HEK293 (cell line): Measurements from ENCODE around the gene SERAC1.
"Not testable (repeated sequence)": the region's sequence is repeated elsewhere in the genome, so short reads cannot be mapped to it uniquely, and the experiment has no call there.

Experiments used
- CTCF ChIA-PET: fragments of 350-600 bp; formaldehyde crosslinking; extraction: SDS; loops from one replicate; lab custom pipeline; 2021; ENCODE audit warnings: antibody characterized with exemption; lab: Yijun Ruan, JAX
- POLR2A ChIA-PET: fragments of 300-600 bp; formaldehyde crosslinking; extraction: SDS; loops from one replicate; lab custom pipeline; 2020; ENCODE audit warnings: antibody characterized with exemption, inconsistent platforms; lab: Yijun Ruan, JAX
- H3K27ac ChIP-seq: fragments of 200-500 bp; sonication (Bioruptor generic); 2 replicates; pipeline ENCODE4 v1.5.1; 2014; ENCODE audit warnings: low read depth, low read length, control low read depth, inconsistent platforms; ENCODE audit errors: extremely low read depth
- H3K36me3 ChIP-seq, 2 experiments: fragments of 200-500 bp in 1 of 2; sonication (Bioruptor generic) in 1 of 2; 1 replicate in 1 of 2; 2 replicates in 1 of 2; pipeline ENCODE4 v1.5.1; 2014 to 2017; ENCODE audit warnings: inconsistent platforms in 2 of 2, low read length in 2 of 2; ENCODE audit not compliant: control insufficient read depth in 2 of 2, insufficient read depth in 1 of 2
- H3K4me1 ChIP-seq: fragments of 200-500 bp; sonication (Bioruptor generic); 2 replicates; pipeline ENCODE4 v1.5.1; 2014; ENCODE audit warnings: mild to moderate bottlenecking, low read length, inconsistent platforms; ENCODE audit not compliant: control insufficient read depth, insufficient read depth
- H3K4me3 ChIP-seq: 2 replicates; pipeline ENCODE4 v1.5.1; 2011; ENCODE audit warnings: low read depth, mild to moderate bottlenecking, control low read depth, low read length, moderate library complexity
- H3K9me3 ChIP-seq: fragments of 200-500 bp; sonication (Bioruptor generic); 2 replicates; pipeline ENCODE4 v1.5.1; 2014; ENCODE audit warnings: low read depth, low read length, inconsistent platforms; ENCODE audit not compliant: control insufficient read depth, insufficient read depth
- BCL11B ChIP-seq: fragments of 450-650 bp; formaldehyde crosslinking; IDR thresholded peaks from 2 replicates; pipeline ENCODE4 v1.5.1; 2016; ENCODE audit warnings: low read depth, missing biosample characterization, missing genetic modification characterization
- GFI1B ChIP-seq: fragments of 450-650 bp; formaldehyde crosslinking; IDR thresholded peaks from 2 replicates; pipeline ENCODE4 v1.5.1; 2016; ENCODE audit warnings: missing biosample characterization, missing genetic modification characterization
- OVOL3 ChIP-seq: fragments of 450-650 bp; formaldehyde crosslinking; IDR thresholded peaks from 2 replicates; pipeline ENCODE4 v1.5.1; 2016; ENCODE audit warnings: missing biosample characterization, missing genetic modification characterization
- REPIN1 ChIP-seq: fragments of 450-650 bp; formaldehyde crosslinking; IDR thresholded peaks from 2 replicates; pipeline ENCODE4 v1.5.1; 2017; ENCODE audit warnings: missing biosample characterization, missing genetic modification characterization, low read depth
- ZBTB11 ChIP-seq: fragments of 450-650 bp; formaldehyde crosslinking; conservative IDR thresholded peaks from 2 replicates; pipeline ENCODE4 v1.5.1; 2016; ENCODE audit warnings: low read depth, missing biosample characterization, missing genetic modification characterization
- ZBTB26 ChIP-seq: fragments of 450-650 bp; formaldehyde crosslinking; optimal IDR thresholded peaks from 2 replicates; pipeline ENCODE3; 2016; ENCODE audit warnings: missing biosample characterization, mild to moderate bottlenecking, missing genetic modification characterization
- ZBTB8A ChIP-seq: fragments of 450-650 bp; formaldehyde crosslinking; IDR thresholded peaks from 2 replicates; pipeline ENCODE4 v1.5.1; 2016; ENCODE audit warnings: missing biosample characterization, missing genetic modification characterization
- ZNF114 ChIP-seq: fragments of 450-650 bp; formaldehyde crosslinking; IDR thresholded peaks from 2 replicates; pipeline ENCODE4 v1.5.0; 2017; ENCODE audit warnings: missing biosample characterization, missing genetic modification characterization
- ZNF132 ChIP-seq: fragments of 450-650 bp; formaldehyde crosslinking; IDR thresholded peaks from 2 replicates; pipeline ENCODE4 v1.5.1; 2017; ENCODE audit warnings: missing biosample characterization, missing genetic modification characterization, borderline replicate concordance
- ZNF19 ChIP-seq: fragments of 450-650 bp; formaldehyde crosslinking; IDR thresholded peaks from 2 replicates; pipeline ENCODE4; 2016; ENCODE audit warnings: missing biosample characterization, missing genetic modification characterization, low read depth
- ZNF354C ChIP-seq: fragments of 450-650 bp; formaldehyde crosslinking; IDR thresholded peaks from 2 replicates; pipeline ENCODE4 v1.5.1; 2016; ENCODE audit warnings: missing biosample characterization, missing genetic modification characterization, low read depth, borderline replicate concordance
- ZNF391 ChIP-seq: fragments of 450-650 bp; formaldehyde crosslinking; IDR thresholded peaks from 2 replicates; pipeline ENCODE4 v1.5.1; 2016; ENCODE audit warnings: low read depth, missing biosample characterization, missing genetic modification characterization, borderline replicate concordance
- ZNF394 ChIP-seq: fragments of 450-650 bp; formaldehyde crosslinking; IDR thresholded peaks from 2 replicates; pipeline ENCODE4 v1.5.1; 2016; ENCODE audit warnings: missing biosample characterization, missing genetic modification characterization, mild to moderate bottlenecking, moderate library complexity, borderline replicate concordance
- ZNF404 ChIP-seq: fragments of 450-650 bp; formaldehyde crosslinking; IDR thresholded peaks from 2 replicates; pipeline ENCODE4 v1.5.1; 2017; ENCODE audit warnings: missing biosample characterization, missing genetic modification characterization
- ZNF416 ChIP-seq: fragments of 450-650 bp; formaldehyde crosslinking; IDR thresholded peaks from 2 replicates; pipeline ENCODE4 v1.5.1; 2016; ENCODE audit warnings: missing biosample characterization, missing genetic modification characterization
- ZNF501 ChIP-seq: fragments of 450-650 bp; formaldehyde crosslinking; IDR thresholded peaks from 2 replicates; pipeline ENCODE4 v1.5.1; 2016; ENCODE audit warnings: missing biosample characterization, missing genetic modification characterization
- ZNF623 ChIP-seq: fragments of 450-650 bp; formaldehyde crosslinking; IDR thresholded peaks from 2 replicates; pipeline ENCODE4 v1.5.1; 2016; ENCODE audit warnings: missing biosample characterization, missing genetic modification characterization
- ZNF704 ChIP-seq: fragments of 450-650 bp; formaldehyde crosslinking; IDR thresholded peaks from 2 replicates; pipeline ENCODE4 v1.5.1; 2016; ENCODE audit warnings: missing biosample characterization, missing genetic modification characterization

Gene SERAC1

GRCh38 chr6:158211273-158212055 lies 43.4 kb upstream of the SERAC1 start:
- no peaks in the 10 kb centered on the region for H3K36me3 ChIP-seq

GRCh38 chr6:158209582-158210333 lies 41.7 kb upstream of the SERAC1 start:
- H3K9me3 ChIP-seq, H3K27ac ChIP-seq, POLR2A ChIA-PET, H3K4me3 ChIP-seq, H3K4me1 ChIP-seq, H3K36me3 ChIP-seq: not testable (repeated sequence)
- CTCF ChIA-PET = interaction anchor here (1.8 kb wide), 1 partner anchor 10 kb away, joined by 4 read pairs; no protein-coding TSS in a partner anchor

More at GRCh38 chr6:158211273-158212055, 43.4 kb upstream of the SERAC1 start:
- TF ChIP-seq REPIN1 (tag by site-specific recombination) = no peak
- no peak for TF ChIP-seq ZNF354C (tag by site-specific recombination)
- no peak for TF ChIP-seq BCL11B (tag by site-specific recombination)
- TF ChIP-seq GFI1B (tag by site-specific recombination) = no peak
- no peak for TF ChIP-seq ZNF404 (tag by site-specific recombination)
- no peak for TF ChIP-seq ZNF704 (tag by site-specific recombination)
- no peak for TF ChIP-seq ZBTB8A (tag by site-specific recombination)
- TF ChIP-seq ZBTB26 = no peak
- TF ChIP-seq ZNF19 (tag by site-specific recombination) = no peak
- TF ChIP-seq ZNF623 (tag by site-specific recombination) = no peak
- Histone ChIP-seq H3K4me3 (no peak overlapping the region), H3K9me3 (no peaks in the 10 kb centered on the region), H3K27ac (no peak overlapping the region), H3K4me1 (no peaks in the 10 kb centered on the region)
- ChIA-PET POLR2A (interaction anchor here (0.7 kb wide), 1 partner anchor 35 kb away, joined by 3 read pairs; no protein-coding TSS in a partner anchor), CTCF (interaction anchor here (1.0 to 3.1 kb wide), 2 partner anchors 479 to 480 kb away, joined by 3 to 59 read pairs; no protein-coding TSS in a partner anchor)

GRCh38 chr6:158208226-158209030 lies 40.4 kb upstream of the SERAC1 start:
- H3K4me1 ChIP-seq, H3K4me3 ChIP-seq, H3K36me3 ChIP-seq, H3K9me3 ChIP-seq, POLR2A ChIA-PET, H3K27ac ChIP-seq: not testable (repeated sequence)
- CTCF ChIA-PET = interaction anchor here (0.6 to 1.7 kb wide), 5 partner anchors 13 to 920 kb away, joined by 3 to 8 read pairs (median 3); no protein-coding TSS in a partner anchor

- no peak overlapping the region for H3K4me3 ChIP-seq
- no peaks in the 10 kb centered on the region for H3K4me1 ChIP-seq
- no peak overlapping the region for H3K27ac ChIP-seq
- ChIA-PET CTCF (interaction anchor here (0.6 to 4.1 kb wide), 7 partner anchors 10 to 75 kb away, joined by 3 to 39 read pairs (median 8); no protein-coding TSS in a partner anchor), POLR2A (interaction anchor here (0.6 kb wide), 1 partner anchor 612 kb away, joined by 3 read pairs; the partner anchor contains the start of gene EZR)
- no peaks in the 10 kb centered on the region for H3K9me3 ChIP-seq
- H3K36me3 ChIP-seq = no peaks in the 10 kb centered on the region
- no peak for TF ChIP-seq ZNF623 (tag by site-specific recombination)
- no peak for TF ChIP-seq ZNF416 (tag by site-specific recombination)
- TF ChIP-seq ZNF114 = no peak
- no peak for TF ChIP-seq ZNF501 (tag by site-specific recombination)
- no peak for TF ChIP-seq OVOL3 (tag by site-specific recombination)
- no peak for TF ChIP-seq ZBTB11 (tag by site-specific recombination)
- no peak for TF ChIP-seq ZNF394 (tag by site-specific recombination)
- no peak for TF ChIP-seq ZNF132 (tag by site-specific recombination)
- TF ChIP-seq ZNF391 (tag by site-specific recombination) = no peak
These were observed 39.3 kb upstream of the SERAC1 start for GRCh38 chr6:158207422-158207788.
